ENCODE data around the gene THBS3. TPM values are rescaled to one million over a fixed set of nuclear protein-coding genes. Genes with fewer than 3 reads are reported as not detected.
"Not testable (repeated sequence)": the region's sequence is repeated elsewhere in the genome, so short reads cannot be mapped to it uniquely, and the experiment has no call there.

The THBS3 gene
- total and polyA plus RNA-seq, 2 donors = 7.6 to 46.1 TPM

- H3K9me3 ChIP-seq (ENCODE audit: control insufficient read depth in 2 of 2, insufficient read depth in 1 of 2, low read length in 1 of 2) = peaks cover 0 to 3% of the 10 kb centered on the region in 2 donors
- H3K4me1 ChIP-seq (ENCODE audit: control insufficient read depth in 2 of 2, insufficient read depth in 2 of 2, low read length in 2 of 2) = no peaks in the 10 kb centered on the region
- no peak overlapping the region for H3K4me3 ChIP-seq (ENCODE audit: low read length in 2 of 2)
- 87% methylated on average over 8 of the region's 8 CpGs for WGBS
- no peak overlapping the region for H3K27ac ChIP-seq (ENCODE audit: low read depth in 1 of 2, low read length in 1 of 2)
- H3K36me3 ChIP-seq (ENCODE audit: control insufficient read depth in 2 of 2, insufficient read depth in 2 of 2, low read length in 1 of 2) = no peaks in the 10 kb centered on the region
- H3K27me3 ChIP-seq (ENCODE audit: control insufficient read depth in 2 of 2, insufficient read depth in 1 of 2, low read length in 1 of 2) = no peaks in the 10 kb centered on the region
- DNase-seq (ENCODE audit: low read depth in 6 of 9, low spot score in 9 of 9) = no peak
Observed at GRCh38 chr1:155160128-155160527, 47.6 kb downstream of the THBS3 start.

DNA sequence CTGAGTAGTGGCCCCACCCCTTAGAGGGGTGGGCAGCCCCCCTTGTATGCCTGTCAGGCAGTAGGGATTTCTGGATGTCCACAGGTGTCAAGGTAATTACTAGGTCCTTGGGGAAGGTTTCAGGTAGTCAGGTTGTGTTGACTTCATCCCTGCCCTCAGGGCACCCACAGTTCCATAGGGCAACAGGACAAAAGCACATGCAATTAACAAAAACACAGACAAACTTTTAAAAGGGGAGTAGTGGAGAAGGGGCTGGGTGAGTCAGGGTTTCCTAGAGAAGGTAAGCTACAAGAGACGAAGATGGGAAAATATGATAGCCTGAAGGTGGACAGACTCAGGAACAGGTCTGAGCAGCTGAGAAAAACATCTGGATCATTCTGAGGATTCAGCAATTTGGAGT lies 48.7 kb downstream of the THBS3 start:
- 92% methylated on average over 1 of the region's 1 CpG for whole genome bisulfite sequencing

GRCh38 chr1:155155996-155156643 lies 51.6 kb downstream of the THBS3 start:
- H3K9me3 ChIP-seq (ENCODE audit: control insufficient read depth in 2 of 2, insufficient read depth in 1 of 2, low read length in 1 of 2); H3K4me3 ChIP-seq (ENCODE audit: low read length in 2 of 2): not testable (repeated sequence)
- 89% methylated on average over 3 of the region's 3 CpGs for WGBS

More for the DNA sequence above, 48.7 kb downstream of the THBS3 start:
- Histone ChIP-seq H3K36me3 (ENCODE audit: control insufficient read depth in 2 of 2, insufficient read depth in 2 of 2, low read length in 1 of 2) (no peaks in the 10 kb centered on the region), H3K4me1 (ENCODE audit: control insufficient read depth in 2 of 2, insufficient read depth in 2 of 2, low read length in 2 of 2) (no peaks in the 10 kb centered on the region), H3K27me3 (ENCODE audit: control insufficient read depth in 2 of 2, insufficient read depth in 1 of 2, low read length in 1 of 2) (no peaks in the 10 kb centered on the region), H3K9me3 (ENCODE audit: control insufficient read depth in 2 of 2, insufficient read depth in 1 of 2, low read length in 1 of 2) (no peaks in the 10 kb centered on the region), H3K27ac (ENCODE audit: low read depth in 1 of 2, low read length in 1 of 2) (no peak overlapping the region), H3K4me3 (ENCODE audit: low read length in 2 of 2) (no peak overlapping the region)
- no peak for DNase-seq (ENCODE audit: low read depth in 6 of 9, low spot score in 9 of 9)

More at GRCh38 chr1:155155996-155156643, 51.6 kb downstream of the THBS3 start:
- H3K27ac ChIP-seq (ENCODE audit: low read depth in 1 of 2, low read length in 1 of 2); H3K36me3 ChIP-seq (ENCODE audit: control insufficient read depth in 2 of 2, insufficient read depth in 2 of 2, low read length in 1 of 2); H3K27me3 ChIP-seq (ENCODE audit: control insufficient read depth in 2 of 2, insufficient read depth in 1 of 2, low read length in 1 of 2); DNase-seq (ENCODE audit: low read depth in 6 of 9, low spot score in 9 of 9); H3K4me1 ChIP-seq (ENCODE audit: control insufficient read depth in 2 of 2, insufficient read depth in 2 of 2, low read length in 2 of 2): not testable (repeated sequence)

Other genes starting within 250 kb of the THBS3 start
- gene PYGO2, start 246.1 kb downstream of the THBS3 start, total RNA-seq = 15.3 TPM
- 24.5 TPM for gene PYGO2, start 246.1 kb downstream of the THBS3 start, polyA plus RNA-seq
- 30.5 TPM for gene SHC1, start 237.2 kb downstream of the THBS3 start, total RNA-seq
- 66.7 TPM for gene SHC1, start 237.2 kb downstream of the THBS3 start, polyA plus RNA-seq
- gene CKS1B, start 233.2 kb downstream of the THBS3 start, total RNA-seq = 113 TPM
- 32.8 TPM for gene CKS1B, start 233.2 kb downstream of the THBS3 start, polyA plus RNA-seq
- gene FLAD1, start 224.6 kb downstream of the THBS3 start, total RNA-seq = 26.7 TPM
- gene FLAD1, start 224.6 kb downstream of the THBS3 start, polyA plus RNA-seq = 34.8 TPM
- 0.09 TPM for gene LENEP, start 214.3 kb downstream of the THBS3 start, total RNA-seq
- gene LENEP, start 214.3 kb downstream of the THBS3 start, polyA plus RNA-seq = 0.16 TPM
- gene ZBTB7B, start 205.1 kb downstream of the THBS3 start, total RNA-seq = 12.1 TPM
- gene ZBTB7B, start 205.1 kb downstream of the THBS3 start, polyA plus RNA-seq = 21.9 TPM
- 0.24 TPM for gene DCST2, start 174.1 kb downstream of the THBS3 start, total RNA-seq
- gene DCST2, start 174.1 kb downstream of the THBS3 start, polyA plus RNA-seq = 7.8 TPM
- not detected for gene DCST1, start 174.1 kb downstream of the THBS3 start, total RNA-seq
- not detected for gene DCST1, start 174.1 kb downstream of the THBS3 start, polyA plus RNA-seq
- gene ADAM15, start 156.6 kb downstream of the THBS3 start, total RNA-seq = 12.2 TPM
- gene ADAM15, start 156.6 kb downstream of the THBS3 start, polyA plus RNA-seq = 91.5 TPM
- gene EFNA4, start 144.2 kb downstream of the THBS3 start, total RNA-seq = 4.9 TPM
- gene EFNA4, start 144.2 kb downstream of the THBS3 start, polyA plus RNA-seq = 7.4 TPM
- 2.1 TPM for gene EFNA3, start 129.1 kb downstream of the THBS3 start, total RNA-seq
- gene EFNA3, start 129.1 kb downstream of the THBS3 start, polyA plus RNA-seq = 3.4 TPM
- 14.5 TPM for gene EFNA1, start 80.0 kb downstream of the THBS3 start, total RNA-seq
- 52.6 TPM for gene EFNA1, start 80.0 kb downstream of the THBS3 start, polyA plus RNA-seq
- 25.7 TPM for gene SLC50A1, start 72.0 kb downstream of the THBS3 start, total RNA-seq
- 54.5 TPM for gene SLC50A1, start 72.0 kb downstream of the THBS3 start, polyA plus RNA-seq
- gene DPM3, start 67.4 kb downstream of the THBS3 start, total RNA-seq = 34.0 TPM
- 155 TPM for gene DPM3, start 67.4 kb downstream of the THBS3 start, polyA plus RNA-seq
- 97.7 TPM for gene KRTCAP2, start 34.6 kb downstream of the THBS3 start, total RNA-seq
- 223 TPM for gene KRTCAP2, start 34.6 kb downstream of the THBS3 start, polyA plus RNA-seq
- 1.9 TPM for gene TRIM46, start 34.0 kb downstream of the THBS3 start, total RNA-seq
- gene TRIM46, start 34.0 kb downstream of the THBS3 start, polyA plus RNA-seq = 4.3 TPM
- gene MTX1, start 798 bp upstream of the THBS3 start, total RNA-seq = 35.1 TPM
- gene MTX1, start 798 bp upstream of the THBS3 start, polyA plus RNA-seq = 36.8 TPM
- gene ENTREP3, start 47.6 kb upstream of the THBS3 start, total RNA-seq = 2.1 TPM
- 12.5 TPM for gene ENTREP3, start 47.6 kb upstream of the THBS3 start, polyA plus RNA-seq
- gene SCAMP3, start 54.5 kb upstream of the THBS3 start, total RNA-seq = 29.1 TPM
- gene SCAMP3, start 54.5 kb upstream of the THBS3 start, polyA plus RNA-seq = 59.1 TPM
- 28.9 TPM for gene CLK2, start 65.6 kb upstream of the THBS3 start, total RNA-seq
- gene CLK2, start 65.6 kb upstream of the THBS3 start, polyA plus RNA-seq = 86.5 TPM
- 0.76 TPM for gene HCN3, start 69.6 kb upstream of the THBS3 start, total RNA-seq
- gene HCN3, start 69.6 kb upstream of the THBS3 start, polyA plus RNA-seq = 2.6 TPM
- gene PKLR, start 93.5 kb upstream of the THBS3 start, total RNA-seq = 0.19 TPM
- gene PKLR, start 93.5 kb upstream of the THBS3 start, polyA plus RNA-seq = 0.05 TPM
- 175 TPM for gene FDPS, start 101.0 kb upstream of the THBS3 start, total RNA-seq
- 119 TPM for gene FDPS, start 101.0 kb upstream of the THBS3 start, polyA plus RNA-seq
- 7.5 TPM for gene RUSC1, start 113.0 kb upstream of the THBS3 start, total RNA-seq
- 18.0 TPM for gene RUSC1, start 113.0 kb upstream of the THBS3 start, polyA plus RNA-seq